ENCODE results near the gene CACNA1D.

- TF ChIP-seq, protein P1, sequence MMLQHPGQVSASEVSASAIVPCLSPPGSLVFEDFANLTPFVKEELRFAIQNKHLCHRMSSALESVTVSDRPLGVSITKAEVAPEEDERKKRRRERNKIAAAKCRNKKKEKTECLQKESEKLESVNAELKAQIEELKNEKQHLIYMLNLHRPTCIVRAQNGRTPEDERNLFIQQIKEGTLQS (IDR thresholded peaks at IDR 0.05) = no peak
- no peak for TF ChIP-seq EZH2phosphoT487 (IDR thresholded peaks at IDR 0.05; ENCODE audit: borderline replicate concordance)
- TF ChIP-seq, protein P2, sequence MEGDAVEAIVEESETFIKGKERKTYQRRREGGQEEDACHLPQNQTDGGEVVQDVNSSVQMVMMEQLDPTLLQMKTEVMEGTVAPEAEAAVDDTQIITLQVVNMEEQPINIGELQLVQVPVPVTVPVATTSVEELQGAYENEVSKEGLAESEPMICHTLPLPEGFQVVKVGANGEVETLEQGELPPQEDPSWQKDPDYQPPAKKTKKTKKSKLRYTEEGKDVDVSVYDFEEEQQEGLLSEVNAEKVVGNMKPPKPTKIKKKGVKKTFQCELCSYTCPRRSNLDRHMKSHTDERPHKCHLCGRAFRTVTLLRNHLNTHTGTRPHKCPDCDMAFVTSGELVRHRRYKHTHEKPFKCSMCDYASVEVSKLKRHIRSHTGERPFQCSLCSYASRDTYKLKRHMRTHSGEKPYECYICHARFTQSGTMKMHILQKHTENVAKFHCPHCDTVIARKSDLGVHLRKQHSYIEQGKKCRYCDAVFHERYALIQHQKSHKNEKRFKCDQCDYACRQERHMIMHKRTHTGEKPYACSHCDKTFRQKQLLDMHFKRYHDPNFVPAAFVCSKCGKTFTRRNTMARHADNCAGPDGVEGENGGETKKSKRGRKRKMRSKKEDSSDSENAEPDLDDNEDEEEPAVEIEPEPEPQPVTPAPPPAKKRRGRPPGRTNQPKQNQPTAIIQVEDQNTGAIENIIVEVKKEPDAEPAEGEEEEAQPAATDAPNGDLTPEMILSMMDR (IDR thresholded peaks at IDR 0.05 in 2 of 3, conservative IDR thresholded peaks at IDR 0.05 in 1 of 3; ENCODE audit: borderline replicate concordance in 1 of 3, insufficient read depth in 1 of 3, low read depth in 2 of 3, low read length in 2 of 3) = no peak
- TF ChIP-seq TCF7L2 (IDR thresholded peaks at IDR 0.05; ENCODE audit: borderline replicate concordance, extremely low read depth, insufficient read depth, insufficient read length) = no peak
- TF ChIP-seq YY1 (IDR thresholded peaks at IDR 0.05; ENCODE audit: extremely low read depth, insufficient replicate concordance, low read depth, low read length) = no peak
- no peak for TF ChIP-seq ZNF274 (IDR thresholded peaks at IDR 0.05; ENCODE audit: low read depth, low read length)
- no peak for TF ChIP-seq SIN3A (IDR thresholded peaks at IDR 0.05; ENCODE audit: low read depth)
Measured at GRCh38 chr3:53650424-53650823, 156.0 kb downstream of the CACNA1D start.

Data from HCT116 (cell line).